OCI-LY3 (cell line): Measurements from ENCODE around the gene IFI35.

Experiments
- H2AFZ ChIP-seq: fragments of 200-600, 300-600 bp; shearing (Covaris generic); 2 replicates; pipeline ENCODE4 v1.6.0; 2014; ENCODE audit warnings: antibody characterized with exemption, low read depth, low read length
- H3K27ac ChIP-seq: fragments of 200-600, 300-600 bp; sonication (generic); 2 replicates; pipeline ENCODE4 v1.5.1; 2014; ENCODE audit warnings: mild to moderate bottlenecking, low read length, moderate library complexity, mixed read lengths
- H3K27me3 ChIP-seq: fragments of 200-600, 300-600 bp; sonication (generic); 2 replicates; pipeline ENCODE4 v1.6.1; 2014; ENCODE audit warnings: low read depth, low read length, mixed read lengths
- H3K36me3 ChIP-seq: fragments of 200-600, 300-600 bp; sonication (generic); replicated peaks from 2 replicates; pipeline ENCODE3; 2014; ENCODE audit warnings: low read depth, low read length, mixed read lengths
- H3K4me1 ChIP-seq: fragments of 300-600, 200-600 bp; sonication (generic); 2 replicates; pipeline ENCODE4 v1.6.1; 2014; ENCODE audit warnings: low read length, mixed read lengths
- H3K4me2 ChIP-seq: fragments of 200-600, 300-600 bp; sonication (generic); 2 replicates; pipeline ENCODE4 v1.6.1; 2014; ENCODE audit warnings: low read length, mixed read lengths
- H3K4me3 ChIP-seq: fragments of 300-600, 200-600 bp; sonication (generic); 2 replicates; pipeline ENCODE4 v1.5.1; 2014; ENCODE audit warnings: antibody characterized with exemption, mild to moderate bottlenecking, low read length, moderate library complexity
- H3K79me2 ChIP-seq: fragments of 300-600, 200-600 bp; shearing (Covaris generic); 2 replicates; pipeline ENCODE4 v1.6.1; 2014; ENCODE audit warnings: mild to moderate bottlenecking, low read length, mixed read lengths
- H3K9ac ChIP-seq: fragments of 300-600, 200-600 bp; shearing (Covaris generic); 2 replicates; pipeline ENCODE4 v1.6.0; 2014; ENCODE audit warnings: mild to moderate bottlenecking, low read length, moderate library complexity
- H3K9me3 ChIP-seq: fragments of 200-600, 300-600 bp; shearing (Covaris generic); 2 replicates; pipeline ENCODE4 v1.6.1; 2014; ENCODE audit warnings: low read length, mixed read lengths; ENCODE audit not compliant: insufficient read depth
- H4K20me1 ChIP-seq: fragments of 200-600, 300-600 bp; sonication (generic); 2 replicates; pipeline ENCODE4 v1.6.1; 2016; ENCODE audit warnings: low read length, mixed read lengths; ENCODE audit not compliant: insufficient read depth
- EZH2phosphoT487 ChIP-seq: fragments of 200-600 bp; shearing (Covaris generic); IDR thresholded peaks from 2 replicates; pipeline ENCODE4 v1.6.1; 2018; ENCODE audit warnings: antibody characterized with exemption, mixed run types, low read depth
- TF ChIP-seq, protein P1 (sequence below): fragments of 200-600, 300-600 bp; sonication (generic); IDR thresholded peaks from 2 replicates; pipeline ENCODE4 v1.5.1; 2014; ENCODE audit warnings: antibody characterized with exemption, low read length, low read depth

Gene IFI35

GRCh38 chr17:43056051-43056450, 49.5 kb downstream of the IFI35 start:
- Histone ChIP-seq H3K9me3 (no peaks in the 10 kb centered on the region), H4K20me1 (no peaks in the 10 kb centered on the region), H3K79me2 (no peaks in the 10 kb centered on the region), H3K9ac (no peak overlapping the region), H3K4me2 (no peak overlapping the region), H3K27me3 (no peaks in the 10 kb centered on the region), H3K36me3 (peaks cover 28% of the 10 kb centered on the region), H3K27ac (no peak overlapping the region), H3K4me1 (no peaks in the 10 kb centered on the region), H3K4me3 (no peak overlapping the region), H2AFZ (no peak overlapping the region)
- TF ChIP-seq, protein P1, sequence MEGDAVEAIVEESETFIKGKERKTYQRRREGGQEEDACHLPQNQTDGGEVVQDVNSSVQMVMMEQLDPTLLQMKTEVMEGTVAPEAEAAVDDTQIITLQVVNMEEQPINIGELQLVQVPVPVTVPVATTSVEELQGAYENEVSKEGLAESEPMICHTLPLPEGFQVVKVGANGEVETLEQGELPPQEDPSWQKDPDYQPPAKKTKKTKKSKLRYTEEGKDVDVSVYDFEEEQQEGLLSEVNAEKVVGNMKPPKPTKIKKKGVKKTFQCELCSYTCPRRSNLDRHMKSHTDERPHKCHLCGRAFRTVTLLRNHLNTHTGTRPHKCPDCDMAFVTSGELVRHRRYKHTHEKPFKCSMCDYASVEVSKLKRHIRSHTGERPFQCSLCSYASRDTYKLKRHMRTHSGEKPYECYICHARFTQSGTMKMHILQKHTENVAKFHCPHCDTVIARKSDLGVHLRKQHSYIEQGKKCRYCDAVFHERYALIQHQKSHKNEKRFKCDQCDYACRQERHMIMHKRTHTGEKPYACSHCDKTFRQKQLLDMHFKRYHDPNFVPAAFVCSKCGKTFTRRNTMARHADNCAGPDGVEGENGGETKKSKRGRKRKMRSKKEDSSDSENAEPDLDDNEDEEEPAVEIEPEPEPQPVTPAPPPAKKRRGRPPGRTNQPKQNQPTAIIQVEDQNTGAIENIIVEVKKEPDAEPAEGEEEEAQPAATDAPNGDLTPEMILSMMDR: no peak
- no peak for TF ChIP-seq EZH2phosphoT487

DNA sequence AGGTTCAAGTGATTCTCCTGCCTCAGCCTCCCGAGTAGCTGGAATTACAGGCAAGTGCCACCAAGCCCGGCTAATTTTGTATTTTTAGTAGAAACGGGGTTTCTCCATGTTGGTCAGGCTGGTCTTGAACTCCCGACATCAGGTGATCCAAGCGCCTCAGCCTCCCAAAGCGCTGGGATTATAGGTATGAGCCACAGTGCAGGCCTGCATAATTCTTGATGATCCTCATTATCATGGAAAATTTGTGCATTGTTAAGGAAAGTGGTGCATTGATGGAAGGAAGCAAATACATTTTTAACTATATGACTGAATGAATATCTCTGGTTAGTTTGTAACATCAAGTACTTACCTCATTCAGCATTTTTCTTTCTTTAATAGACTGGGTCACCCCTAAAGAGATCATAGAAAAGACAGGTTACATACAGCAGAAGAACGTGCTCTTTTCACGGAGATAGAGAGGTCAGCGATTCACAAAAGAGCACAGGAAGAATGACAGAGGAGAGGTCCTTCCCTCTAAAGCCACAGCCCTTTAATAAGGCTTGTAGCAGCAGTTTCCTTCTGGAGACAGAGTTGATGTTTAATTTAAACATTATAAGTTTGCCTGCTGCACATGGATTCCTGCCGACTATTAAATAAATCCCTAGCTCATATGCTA, 56.5 kb downstream of the IFI35 start:
- no peaks in the 10 kb centered on the region for H3K4me1 ChIP-seq
- H3K9ac ChIP-seq: no peak overlapping the region
- H3K9me3 ChIP-seq: no peaks in the 10 kb centered on the region
- no peak overlapping the region for H3K4me2 ChIP-seq
- no peak overlapping the region for H2AFZ ChIP-seq
- H3K4me3 ChIP-seq: no peak overlapping the region
- H3K27me3 ChIP-seq: no peaks in the 10 kb centered on the region
- no peaks in the 10 kb centered on the region; the same call in 1 of the 2 replicates for H4K20me1 ChIP-seq
- H3K79me2 ChIP-seq: no peaks in the 10 kb centered on the region
- H3K36me3 ChIP-seq: peaks cover 37% of the 10 kb centered on the region
- TF ChIP-seq EZH2phosphoT487: no peak
- TF ChIP-seq, protein P1: no peak
- no peak overlapping the region for H3K27ac ChIP-seq
